HG03469 (cell line): Measurements from ENCODE around the gene DAPP1.
"Not testable (repeated sequence)": the region's sequence is repeated elsewhere in the genome, so short reads cannot be mapped to it uniquely, and the experiment has no call there.

Experiments used
- ATAC-seq: cut with Tn5 transposase; IDR thresholded peaks from one replicate; pipeline ENCODE4 v1.9.1; 2021; ENCODE audit warnings: mild to moderate bottlenecking, moderate library complexity, moderate number of reproducible peaks; ENCODE audit not compliant: unreplicated experiment

DAPP1 gene

GRCh38 chr4:99816545-99817308 lies at the start of gene DAPP1:
Gene DAPP1, plus strand, starts transcription at chr4:99816827. Its CDS starts 87 bp downstream, at chr4:99816914.
- ATAC-seq, result peak; percentile 95

- ATAC-seq, result not testable (repeated sequence)
These were observed 45.8 kb upstream of the DAPP1 start for GRCh38 chr4:99770842-99771241.

- ATAC-seq, result no peak
These were observed 32.7 kb upstream of the DAPP1 start for GRCh38 chr4:99783940-99784339.

- no peak for ATAC-seq
These were observed 31.8 kb upstream of the DAPP1 start for GRCh38 chr4:99784842-99785241.

GRCh38 chr4:99790796-99791617 lies 25.6 kb upstream of the DAPP1 start:
- ATAC-seq, result no peak

- ATAC-seq, result no peak
These were observed 16.2 kb upstream of the DAPP1 start for GRCh38 chr4:99800332-99801004.

- no peak for ATAC-seq
These were observed 15.5 kb upstream of the DAPP1 start for GRCh38 chr4:99801005-99801699.

GRCh38 chr4:99803566-99804101 lies 13.0 kb upstream of the DAPP1 start:
- ATAC-seq, result no peak

- no peak for ATAC-seq
These were observed 10.1 kb upstream of the DAPP1 start for GRCh38 chr4:99806545-99806944.

- no peak for ATAC-seq
These were observed 9.0 kb upstream of the DAPP1 start for GRCh38 chr4:99807666-99808065.

- ATAC-seq, result peak; percentile 89
These were observed 8.3 kb upstream of the DAPP1 start for GRCh38 chr4:99808260-99808857.

- ATAC-seq, result no peak
These were observed 7.3 kb upstream of the DAPP1 start for GRCh38 chr4:99809326-99809725.

GRCh38 chr4:99810536-99810935 lies 6.1 kb upstream of the DAPP1 start:
- no peak for ATAC-seq

- no peak for ATAC-seq
These were observed 5.5 kb upstream of the DAPP1 start for GRCh38 chr4:99811117-99811516.

GRCh38 chr4:99811850-99812249 lies 4.8 kb upstream of the DAPP1 start:
- ATAC-seq, result no peak

- ATAC-seq, result no peak
These were observed 1.0 kb upstream of the DAPP1 start for GRCh38 chr4:99815597-99816011.

- no peak for ATAC-seq
These were observed 773 bp downstream of the DAPP1 start for GRCh38 chr4:99817309-99817890.

GRCh38 chr4:99818661-99819060 lies 2.0 kb downstream of the DAPP1 start:
- no peak for ATAC-seq

- peak; percentile 88 for ATAC-seq
These were observed 5.4 kb downstream of the DAPP1 start for GRCh38 chr4:99821918-99822503.
